GM19043 (cell line): ENCODE data around the gene CLK3.
"Not testable (repeated sequence)": the region's sequence is repeated elsewhere in the genome, so short reads cannot be mapped to it uniquely, and the experiment has no call there.

Experiments
- ATAC-seq: cut with Tn5 transposase; IDR thresholded peaks from one replicate; pipeline ENCODE4 v1.9.1; 2021; ENCODE audit warnings: low read depth; ENCODE audit not compliant: unreplicated experiment

The CLK3 gene

GRCh38 chr15:74615508-74616365 lies at the start of gene CLK3:
Gene CLK3, plus strand, starts transcription at chr15:74615836. Its CDS starts 3,361 bp downstream, at chr15:74619197.
- ATAC-seq = peak; percentile 81

DNA sequence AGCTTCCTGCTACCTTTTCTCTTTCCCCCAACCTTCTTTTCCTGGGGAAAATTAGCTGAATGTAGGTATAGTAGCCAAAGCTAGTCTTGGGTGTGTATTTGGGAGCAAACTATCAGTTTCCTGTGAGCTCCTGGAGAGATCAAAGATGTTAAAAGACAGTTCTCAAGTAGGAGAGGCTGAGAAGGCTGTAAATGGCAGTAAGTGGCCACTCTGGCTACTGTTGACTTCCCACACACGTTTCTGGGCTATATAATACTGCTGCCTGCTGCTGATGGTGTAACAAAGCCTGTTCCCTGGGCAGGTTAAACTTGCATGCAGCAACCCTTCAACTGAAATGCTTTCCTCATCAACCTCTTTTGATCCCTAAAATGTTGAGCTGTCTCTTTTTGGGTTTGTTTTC lies 47.0 kb upstream of the CLK3 start:
- no peak for ATAC-seq

DNA sequence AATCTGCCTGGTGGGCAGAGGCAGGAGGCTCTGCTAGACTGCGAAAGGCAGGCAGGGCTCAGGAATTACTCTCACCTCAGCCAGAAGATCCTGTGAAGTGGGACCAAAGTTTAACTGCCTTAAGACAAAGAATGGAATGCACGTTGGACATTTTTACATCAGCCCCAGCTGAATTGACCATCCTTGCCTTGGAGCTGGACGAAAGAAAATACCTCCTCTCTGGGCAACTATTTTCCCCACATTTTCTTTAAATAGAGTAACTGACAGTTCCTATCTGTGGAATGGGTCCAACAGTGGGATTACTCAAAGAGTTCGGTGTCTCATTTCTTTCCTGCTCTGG lies 45.9 kb upstream of the CLK3 start:
- ATAC-seq = no peak

DNA sequence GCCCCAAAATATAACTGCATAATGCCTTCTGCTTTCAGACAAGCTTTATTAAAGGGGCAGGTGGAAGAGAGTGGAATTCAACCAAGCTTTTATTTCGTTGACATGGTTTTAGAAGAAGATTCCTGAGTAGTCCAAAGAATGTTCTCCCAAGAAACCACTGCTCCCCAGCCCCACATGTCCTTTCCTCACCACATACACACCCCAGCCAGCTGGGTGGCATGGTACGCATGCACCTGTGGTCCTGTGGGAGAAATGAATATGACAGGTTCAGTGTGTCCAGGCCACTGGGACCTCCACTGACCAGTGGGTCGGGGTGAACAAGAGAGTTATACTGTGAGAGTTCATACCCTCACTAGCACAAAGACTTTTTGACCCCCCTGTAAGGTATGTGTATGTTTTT lies 44.4 kb upstream of the CLK3 start:
- ATAC-seq = no peak

DNA sequence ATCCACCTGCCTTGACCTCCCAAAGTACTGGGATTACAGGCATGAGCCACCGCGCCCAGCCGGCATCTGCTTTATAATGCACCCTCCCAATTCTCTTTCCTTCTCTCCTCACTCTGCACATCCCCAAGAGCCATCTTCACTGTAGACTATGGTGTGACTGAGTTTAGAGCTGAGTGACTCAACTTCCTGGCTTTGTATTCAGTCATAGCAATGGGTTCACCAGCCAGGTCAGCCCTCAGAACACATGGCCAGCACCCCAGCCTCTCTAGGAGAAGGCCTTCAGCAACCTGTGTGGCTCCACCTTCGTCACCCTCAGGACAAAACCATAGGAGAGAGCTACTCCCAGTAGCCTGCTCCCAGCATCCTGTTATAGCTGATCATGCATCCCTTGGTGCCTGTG lies 41.6 kb upstream of the CLK3 start:
- ATAC-seq = no peak

DNA sequence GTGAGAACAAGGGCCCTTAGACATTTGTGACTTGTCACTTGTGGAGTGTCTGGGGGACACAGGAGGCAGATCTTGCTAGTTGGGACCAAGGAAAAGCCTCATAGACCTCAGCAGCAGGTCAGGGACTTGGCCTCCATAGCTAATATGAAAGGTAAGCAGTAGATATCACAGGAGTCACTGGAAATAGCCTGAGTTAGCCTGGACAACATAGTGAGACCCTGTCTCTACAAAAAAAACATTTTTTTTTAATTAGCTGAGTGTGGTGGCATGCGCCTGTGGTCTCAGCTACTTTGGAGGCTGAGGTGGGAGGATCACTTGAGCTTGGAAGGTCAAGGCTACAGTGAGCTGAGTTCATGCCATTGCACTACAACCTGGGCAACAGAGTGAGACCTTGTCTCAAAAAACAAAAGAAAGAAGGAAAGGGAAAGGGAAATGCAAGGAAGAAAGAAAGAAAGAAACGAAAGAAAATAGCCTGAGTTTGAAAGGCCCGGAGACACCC lies 37.1 kb upstream of the CLK3 start:
- ATAC-seq = no peak

GRCh38 chr15:74579001-74579400 lies 36.6 kb upstream of the CLK3 start:
- ATAC-seq = no peak

- ATAC-seq = no peak
These were observed 34.9 kb upstream of the CLK3 start for GRCh38 chr15:74580538-74581350.

GRCh38 chr15:74584204-74584603 lies 31.4 kb upstream of the CLK3 start:
- no peak for ATAC-seq

DNA sequence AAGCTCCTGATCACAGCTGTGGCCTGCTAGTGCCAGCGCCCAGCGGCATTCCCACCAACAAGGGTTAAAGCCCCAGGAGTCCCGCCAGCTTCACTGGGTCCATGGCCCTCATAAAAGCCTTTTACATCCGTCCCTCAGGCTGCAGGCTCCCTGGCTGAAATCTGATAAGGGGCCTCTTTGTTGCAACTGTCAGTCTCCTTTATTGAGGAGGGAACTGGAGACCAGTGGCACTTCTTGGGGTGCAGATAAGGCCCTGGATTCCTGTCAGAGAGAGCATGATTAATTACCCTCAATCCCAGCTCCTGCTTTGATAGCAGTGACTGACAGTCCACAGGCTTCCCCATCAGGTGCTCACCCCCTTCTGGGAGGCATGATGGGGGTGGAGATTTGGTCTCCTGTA lies 30.9 kb upstream of the CLK3 start:
- no peak for ATAC-seq

- no peak for ATAC-seq
These were observed 30.4 kb upstream of the CLK3 start for GRCh38 chr15:74585191-74585590.

DNA sequence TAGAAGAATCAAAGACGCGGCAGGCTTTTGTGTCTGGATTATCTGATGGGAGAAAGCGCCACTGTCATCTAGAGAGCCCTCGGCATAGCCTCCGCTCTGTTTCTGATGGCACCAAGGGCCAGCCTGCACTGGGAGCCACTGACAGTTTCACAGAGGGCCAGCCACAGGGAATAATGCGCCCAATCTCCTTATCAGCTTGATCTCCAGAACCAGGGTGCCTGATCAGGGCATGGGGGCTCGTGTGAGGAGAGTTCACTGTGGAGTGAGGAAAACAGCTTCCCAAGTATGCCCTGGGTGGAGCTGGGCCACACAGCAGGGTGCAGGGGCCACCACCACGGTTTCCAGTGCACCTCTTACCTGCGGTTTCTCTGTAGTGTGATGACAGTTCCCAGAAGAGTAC lies 29.8 kb upstream of the CLK3 start:
- ATAC-seq = no peak

GRCh38 chr15:74589826-74590225 lies 25.8 kb upstream of the CLK3 start:
- ATAC-seq = no peak

GRCh38 chr15:74592222-74592621 lies 23.4 kb upstream of the CLK3 start:
- ATAC-seq = no peak

GRCh38 chr15:74593122-74593521 lies 22.5 kb upstream of the CLK3 start:
- no peak for ATAC-seq

GRCh38 chr15:74594455-74594854 lies 21.2 kb upstream of the CLK3 start:
- no peak for ATAC-seq

DNA sequence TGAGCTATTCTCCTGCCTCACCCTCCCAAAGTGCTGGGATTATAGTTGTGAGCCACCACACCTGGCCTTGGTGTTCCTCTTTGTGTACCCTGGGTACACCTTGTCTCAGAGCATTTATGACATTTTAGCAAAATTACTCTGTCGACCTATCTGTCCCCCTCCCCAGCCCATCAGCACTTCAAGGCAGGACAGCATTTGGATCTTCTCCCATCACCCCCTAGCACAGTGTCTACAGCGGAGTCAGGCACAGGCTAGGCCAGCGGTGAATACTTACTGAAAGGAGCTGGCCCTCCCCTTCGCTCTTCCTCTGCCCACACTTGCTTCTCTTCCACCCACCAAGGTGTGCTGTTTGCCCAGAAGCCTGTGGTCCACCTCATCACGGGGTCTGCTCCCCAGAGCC lies 20.4 kb upstream of the CLK3 start:
- ATAC-seq = no peak

DNA sequence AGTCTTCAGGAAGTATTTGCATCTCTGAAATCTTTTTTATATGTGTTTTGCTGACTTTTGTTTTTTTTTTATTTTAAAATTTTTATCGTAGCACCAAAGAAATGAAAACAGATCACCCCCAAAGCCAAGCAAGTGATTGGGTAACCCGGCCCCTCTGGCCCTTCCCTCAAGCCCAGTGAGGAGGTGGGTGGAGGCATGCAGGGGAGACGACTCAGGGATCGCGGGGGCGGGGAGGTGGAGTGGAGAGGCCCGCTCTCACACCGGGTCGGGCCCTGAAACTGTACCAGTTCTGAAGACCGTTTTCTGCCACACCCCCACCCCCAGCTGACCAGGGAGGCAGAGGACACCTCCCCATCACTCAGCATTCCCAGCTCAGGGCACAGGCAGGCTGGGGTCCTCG lies 18.9 kb upstream of the CLK3 start:
- not testable (repeated sequence) for ATAC-seq

DNA sequence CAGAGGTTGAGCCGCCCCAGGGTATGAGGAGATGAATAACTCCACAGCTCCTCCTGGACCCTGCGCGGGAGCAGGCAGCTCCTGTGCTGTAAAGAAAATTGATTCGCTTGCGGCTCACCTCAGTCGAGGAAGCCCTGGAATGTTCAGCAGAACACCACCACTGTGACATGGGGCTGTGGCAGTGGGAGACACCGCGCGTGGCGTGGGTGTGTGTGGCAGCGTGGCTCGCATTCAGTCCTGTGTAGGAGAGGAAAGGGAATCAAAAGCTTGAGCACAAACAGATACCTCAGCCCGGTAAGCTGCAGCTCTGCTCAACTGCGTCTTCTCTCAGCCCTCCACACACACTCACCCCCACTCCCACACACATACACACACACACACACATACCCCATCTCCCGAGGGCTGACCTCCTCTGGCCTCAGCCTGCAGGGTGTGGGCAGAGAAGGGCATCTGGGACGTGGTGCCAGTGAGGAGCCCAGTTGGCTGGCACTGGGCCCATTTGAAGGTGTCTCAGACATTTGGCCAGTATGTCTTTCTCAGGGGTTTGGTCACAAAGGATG lies 18.4 kb upstream of the CLK3 start:
- ATAC-seq = not testable (repeated sequence)

- ATAC-seq = peak; percentile 87
These were observed 17.4 kb upstream of the CLK3 start for GRCh38 chr15:74598126-74598842.

DNA sequence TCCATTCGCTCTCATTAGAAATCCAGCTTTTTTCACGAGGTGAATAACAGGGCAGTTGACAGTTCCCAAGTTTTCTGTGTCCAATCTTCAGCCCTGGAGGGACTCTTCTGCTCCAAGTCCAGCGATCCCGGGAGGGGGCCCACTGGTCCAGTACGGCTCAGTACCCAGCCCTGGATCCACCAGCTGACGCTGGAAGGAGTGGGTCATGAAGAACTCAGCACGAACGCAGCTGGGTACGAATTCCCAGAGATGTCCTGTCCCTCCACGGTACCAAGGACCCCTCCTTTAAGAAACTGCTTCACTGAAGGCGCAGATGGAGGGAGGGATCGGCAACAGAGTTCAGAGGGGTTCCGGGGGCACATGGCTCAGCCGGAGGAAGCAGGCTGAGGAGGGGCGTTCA lies 16.5 kb upstream of the CLK3 start:
- no peak for ATAC-seq
